ENCODE results near the gene DAW1. TPM values are rescaled to one million over a fixed set of nuclear protein-coding genes. Genes with fewer than 3 reads are reported as not detected.
"Not testable (repeated sequence)": the region's sequence is repeated elsewhere in the genome, so short reads cannot be mapped to it uniquely, and the experiment has no call there.

The DAW1 gene
- polyA plus RNA-seq, 1 donor = 0.79 TPM

DNA sequence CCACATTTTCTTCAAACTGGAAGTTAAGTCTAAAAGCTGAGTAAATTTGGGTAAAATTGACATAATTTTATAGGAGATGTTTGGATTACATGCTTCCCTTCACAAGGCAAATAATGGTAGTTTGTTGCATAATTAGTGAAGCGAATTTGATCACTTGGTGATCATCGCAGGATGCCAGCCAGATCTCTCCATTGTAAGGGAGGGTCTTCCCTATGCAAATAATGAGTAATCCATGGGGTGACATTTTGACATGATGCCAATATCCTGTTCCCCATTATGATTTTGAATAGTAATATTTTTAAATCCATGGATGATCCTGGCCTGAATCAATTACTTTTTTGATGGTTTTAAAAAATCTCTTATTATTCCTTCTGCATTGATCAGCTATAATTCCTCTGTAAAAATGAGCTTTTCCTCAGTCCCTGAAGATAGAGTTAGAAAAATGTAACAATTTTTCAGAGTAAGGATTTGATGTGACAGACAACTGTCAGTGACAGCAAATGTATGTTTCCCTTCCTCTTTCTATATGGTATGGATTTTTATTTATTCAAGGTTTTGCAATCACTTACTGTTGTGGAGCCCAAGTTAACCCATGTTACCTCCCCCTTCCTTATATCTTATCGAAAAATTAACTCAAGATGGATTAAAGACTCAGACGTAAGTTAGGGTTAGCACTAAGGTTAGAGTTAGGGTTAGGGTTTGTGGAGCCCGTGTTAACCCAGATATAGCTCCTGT is 36.3 kb upstream of the DAW1 start:
- no peaks in the 10 kb centered on the region for H3K9me3 ChIP-seq (ENCODE audit: control insufficient read depth, low read depth, low read length)
- H3K27ac ChIP-seq (ENCODE audit: low read length) = no peak overlapping the region
- no peak overlapping the region for H3K4me3 ChIP-seq (ENCODE audit: low read length)
- H3K4me1 ChIP-seq (ENCODE audit: control insufficient read depth, insufficient read depth, low read length) = no peaks in the 10 kb centered on the region
- H3K36me3 ChIP-seq (ENCODE audit: control insufficient read depth, insufficient read depth, low read length) = no peaks in the 10 kb centered on the region
- DNase-seq = no peak
- no CpG with 5 or more reads among the region's 5 CpGs for WGBS (ENCODE audit: insufficient coverage, low lambda C conversion rate)
- H3K27me3 ChIP-seq (ENCODE audit: control insufficient read depth, insufficient read depth, low read length) = no peaks in the 10 kb centered on the region

DNA sequence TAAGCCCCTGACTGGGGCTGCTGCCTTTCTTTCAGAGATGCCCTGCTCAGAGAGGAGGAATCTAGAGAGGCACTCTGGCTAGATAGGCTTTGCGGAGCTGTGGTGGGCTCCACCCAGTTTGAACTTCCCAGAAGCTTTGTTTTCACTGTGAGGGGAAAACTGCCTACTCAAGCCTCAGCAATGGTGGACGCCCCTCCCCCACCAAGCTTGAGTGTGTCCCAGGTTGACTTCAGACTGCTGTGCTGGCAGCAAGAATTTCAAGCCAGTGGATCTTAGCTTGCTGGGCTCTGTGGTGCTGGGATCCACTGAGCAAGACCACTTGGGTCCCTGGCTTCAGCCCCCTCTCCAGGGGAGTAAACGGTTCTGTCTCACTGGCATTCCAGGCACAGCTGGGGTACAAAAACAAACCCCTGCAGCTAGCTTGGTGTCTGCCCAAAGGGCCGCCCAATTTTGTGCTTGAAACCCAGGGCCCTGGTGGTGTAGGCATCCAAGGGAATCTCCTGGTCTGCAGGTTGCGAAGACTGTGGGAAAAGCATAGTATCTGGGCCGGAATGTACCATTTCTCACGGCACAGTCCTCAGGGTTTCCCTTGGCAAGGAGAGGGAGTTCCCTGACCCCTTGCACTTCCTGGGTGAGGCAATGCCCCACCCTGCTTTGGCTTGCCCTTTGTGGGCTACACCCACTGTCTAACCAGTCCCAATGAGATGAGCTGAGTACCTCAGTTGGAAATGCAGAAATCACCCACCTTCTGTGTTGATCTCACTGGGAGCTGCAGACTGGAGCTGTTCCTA is 31.9 kb upstream of the DAW1 start:
- H3K9me3 ChIP-seq (ENCODE audit: control insufficient read depth, low read depth, low read length); H3K27ac ChIP-seq (ENCODE audit: low read length); H3K36me3 ChIP-seq (ENCODE audit: control insufficient read depth, insufficient read depth, low read length); H3K27me3 ChIP-seq (ENCODE audit: control insufficient read depth, insufficient read depth, low read length); DNase-seq; H3K4me3 ChIP-seq (ENCODE audit: low read length); H3K4me1 ChIP-seq (ENCODE audit: control insufficient read depth, insufficient read depth, low read length): not testable (repeated sequence)
- WGBS (ENCODE audit: insufficient coverage, low lambda C conversion rate) = no CpG with 5 or more reads among the region's 7 CpGs

DNA sequence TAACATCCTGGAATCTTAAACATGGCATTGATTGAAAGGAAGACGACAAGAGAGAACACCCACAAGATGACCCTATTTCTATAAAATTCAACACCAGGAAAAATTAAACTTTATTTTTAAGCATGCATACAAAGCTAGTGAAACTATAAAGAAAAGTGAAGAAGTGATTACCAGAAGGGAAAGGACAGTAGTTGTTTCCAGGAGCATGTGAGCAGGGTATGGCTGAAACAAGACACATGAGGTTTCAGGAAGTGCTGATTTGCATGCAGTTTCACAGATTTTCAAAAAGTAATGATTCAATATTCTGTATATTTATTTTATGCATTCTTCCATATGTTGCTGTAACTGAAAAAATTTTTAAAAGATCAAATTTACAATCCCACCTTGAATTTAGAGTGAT is 24.6 kb upstream of the DAW1 start:
- Histone ChIP-seq H3K27ac (ENCODE audit: low read length) (no peak overlapping the region), H3K9me3 (ENCODE audit: control insufficient read depth, low read depth, low read length) (no peaks in the 10 kb centered on the region), H3K27me3 (ENCODE audit: control insufficient read depth, insufficient read depth, low read length) (no peaks in the 10 kb centered on the region), H3K4me1 (ENCODE audit: control insufficient read depth, insufficient read depth, low read length) (no peaks in the 10 kb centered on the region), H3K4me3 (ENCODE audit: low read length) (no peak overlapping the region), H3K36me3 (ENCODE audit: control insufficient read depth, insufficient read depth, low read length) (no peaks in the 10 kb centered on the region)
- no CpG with 5 or more reads among the region's 1 CpG for WGBS (ENCODE audit: insufficient coverage, low lambda C conversion rate)
- DNase-seq = no peak

DNA sequence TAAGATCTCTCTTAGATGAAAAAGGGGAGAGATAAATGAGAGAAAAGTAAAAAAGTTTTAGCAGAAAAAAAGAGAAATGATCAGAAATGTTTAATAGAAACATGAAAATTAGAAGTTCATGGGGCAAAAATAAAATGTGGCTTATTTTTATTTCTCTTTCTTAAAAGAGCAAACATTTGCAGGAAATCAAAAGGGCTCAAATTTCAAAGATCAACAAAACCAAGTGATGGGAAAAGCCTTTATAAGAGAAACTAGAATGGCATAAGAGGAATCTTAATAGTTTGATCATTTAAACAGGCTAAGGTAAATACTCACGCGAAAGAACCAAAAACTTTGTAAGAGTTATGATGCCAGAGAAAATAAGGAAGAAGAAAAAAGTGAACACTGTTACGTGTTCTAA is 23.3 kb upstream of the DAW1 start:
- H3K27me3 ChIP-seq (ENCODE audit: control insufficient read depth, insufficient read depth, low read length) = no peaks in the 10 kb centered on the region
- 31% methylated on average over 3 of the region's 3 CpGs for WGBS (ENCODE audit: insufficient coverage, low lambda C conversion rate)
- H3K4me1 ChIP-seq (ENCODE audit: control insufficient read depth, insufficient read depth, low read length) = no peaks in the 10 kb centered on the region
- no peaks in the 10 kb centered on the region for H3K36me3 ChIP-seq (ENCODE audit: control insufficient read depth, insufficient read depth, low read length)
- H3K9me3 ChIP-seq (ENCODE audit: control insufficient read depth, low read depth, low read length) = no peaks in the 10 kb centered on the region
- no peak overlapping the region for H3K27ac ChIP-seq (ENCODE audit: low read length)
- H3K4me3 ChIP-seq (ENCODE audit: low read length) = no peak overlapping the region
- no peak for DNase-seq

DNA sequence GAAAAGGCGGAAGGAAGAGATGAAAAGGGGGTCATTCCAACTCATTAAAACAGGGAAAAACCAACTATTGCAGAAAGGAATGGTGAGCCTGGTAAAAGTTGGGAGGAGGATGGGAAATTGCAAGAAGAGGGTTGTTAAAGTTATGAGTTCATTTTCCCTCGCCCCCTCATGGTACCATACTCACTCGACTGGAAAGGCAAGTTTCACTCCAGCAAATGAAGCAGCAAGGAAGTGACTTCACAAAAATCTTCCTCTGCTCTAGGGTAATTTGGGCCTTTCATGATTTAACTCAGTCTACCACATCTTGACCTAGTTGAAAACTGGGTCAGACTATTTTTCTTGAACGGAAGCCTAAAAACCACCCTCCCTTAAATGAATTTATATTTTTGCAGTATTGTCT is 22.8 kb upstream of the DAW1 start:
- Histone ChIP-seq H3K4me3 (ENCODE audit: low read length) (no peak overlapping the region), H3K4me1 (ENCODE audit: control insufficient read depth, insufficient read depth, low read length) (no peaks in the 10 kb centered on the region), H3K36me3 (ENCODE audit: control insufficient read depth, insufficient read depth, low read length) (no peaks in the 10 kb centered on the region), H3K9me3 (ENCODE audit: control insufficient read depth, low read depth, low read length) (no peaks in the 10 kb centered on the region), H3K27ac (ENCODE audit: low read length) (no peak overlapping the region), H3K27me3 (ENCODE audit: control insufficient read depth, insufficient read depth, low read length) (no peaks in the 10 kb centered on the region)
- 44% methylated on average over 2 of the region's 4 CpGs for WGBS (ENCODE audit: insufficient coverage, low lambda C conversion rate)
- peak in 1 of 2 donors; percentile 51 for DNase-seq

DNA sequence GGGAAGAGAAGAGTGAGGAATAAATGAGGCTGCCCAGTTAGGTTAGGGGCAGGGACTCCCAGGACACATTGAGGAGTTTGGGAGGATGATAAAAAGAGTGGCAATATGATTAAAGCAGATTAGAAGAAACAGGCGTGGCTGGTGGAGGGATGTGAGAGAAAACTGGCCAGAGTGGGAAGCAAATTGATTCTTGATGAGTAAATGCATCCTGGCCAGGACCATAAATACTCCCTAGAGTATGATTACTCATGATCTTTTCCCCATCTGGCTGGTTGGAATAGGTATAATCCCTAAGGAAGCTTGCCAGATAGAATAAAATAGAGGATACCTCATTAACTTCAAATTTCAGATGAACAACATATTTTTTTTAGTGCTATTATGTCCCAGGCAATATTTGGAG is 21.5 kb upstream of the DAW1 start:
- WGBS (ENCODE audit: insufficient coverage, low lambda C conversion rate) = 40% methylated on average over 1 of the region's 1 CpG
- H3K36me3 ChIP-seq (ENCODE audit: control insufficient read depth, insufficient read depth, low read length) = no peaks in the 10 kb centered on the region
- H3K27ac ChIP-seq (ENCODE audit: low read length) = no peak overlapping the region
- no peak for DNase-seq
- H3K4me3 ChIP-seq (ENCODE audit: low read length) = no peak overlapping the region
- H3K9me3 ChIP-seq (ENCODE audit: control insufficient read depth, low read depth, low read length) = no peaks in the 10 kb centered on the region
- no peaks in the 10 kb centered on the region for H3K27me3 ChIP-seq (ENCODE audit: control insufficient read depth, insufficient read depth, low read length)
- no peaks in the 10 kb centered on the region for H3K4me1 ChIP-seq (ENCODE audit: control insufficient read depth, insufficient read depth, low read length)

DNA sequence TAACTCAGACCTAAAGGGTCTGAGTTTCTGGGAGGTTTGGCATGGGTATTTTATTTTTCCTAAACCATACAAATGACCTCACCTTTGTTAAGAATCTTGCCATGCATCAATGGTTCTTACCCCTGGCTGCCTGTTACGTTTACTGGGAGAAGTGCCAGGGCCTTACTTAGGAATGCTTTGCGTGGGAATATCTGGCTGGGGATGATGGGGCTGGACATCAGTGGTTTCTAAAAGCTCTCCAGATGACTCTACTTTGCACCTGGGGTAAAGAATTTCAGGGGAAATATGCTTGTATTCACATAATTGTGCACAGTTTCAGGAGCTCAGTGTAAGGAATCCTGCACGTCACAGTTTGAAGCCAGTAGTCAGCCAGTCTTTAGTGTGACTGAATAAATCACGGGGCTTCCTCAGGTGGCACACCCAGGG is 18.2 kb upstream of the DAW1 start:
- Histone ChIP-seq H3K4me3 (ENCODE audit: low read length) (no peak overlapping the region), H3K36me3 (ENCODE audit: control insufficient read depth, insufficient read depth, low read length) (no peaks in the 10 kb centered on the region), H3K4me1 (ENCODE audit: control insufficient read depth, insufficient read depth, low read length) (no peaks in the 10 kb centered on the region), H3K9me3 (ENCODE audit: control insufficient read depth, low read depth, low read length) (no peaks in the 10 kb centered on the region), H3K27me3 (ENCODE audit: control insufficient read depth, insufficient read depth, low read length) (no peaks in the 10 kb centered on the region), H3K27ac (ENCODE audit: low read length) (no peak overlapping the region)
- WGBS (ENCODE audit: insufficient coverage, low lambda C conversion rate) = no CpG with 5 or more reads among the region's 4 CpGs
- no peak for DNase-seq

DNA sequence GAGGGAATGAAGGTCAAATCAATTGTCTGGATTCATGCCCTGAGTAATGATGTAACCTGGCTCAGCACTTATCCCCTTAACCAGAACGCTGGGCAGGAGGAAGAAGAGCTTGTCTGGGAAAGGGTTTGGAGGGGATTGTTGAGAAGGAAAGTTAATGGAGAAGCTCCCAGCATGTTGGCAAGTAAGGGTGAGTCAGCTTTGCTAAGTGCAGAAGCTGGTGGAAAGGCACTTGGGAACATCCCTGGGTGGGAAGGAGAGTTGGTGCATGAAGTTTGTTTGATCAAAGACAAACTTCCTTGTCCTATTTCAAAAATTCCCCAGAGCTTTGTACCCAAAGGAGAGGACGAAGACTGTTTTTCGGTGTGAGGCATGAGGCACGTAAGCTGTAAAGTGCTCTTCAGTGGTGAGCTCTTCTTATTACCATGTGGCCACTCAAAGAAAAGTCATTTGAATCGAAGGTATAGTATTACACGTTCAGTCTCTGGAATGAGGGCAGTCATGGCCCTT is 17.6 kb upstream of the DAW1 start:
- Histone ChIP-seq H3K4me3 (ENCODE audit: low read length) (no peak overlapping the region), H3K4me1 (ENCODE audit: control insufficient read depth, insufficient read depth, low read length) (no peaks in the 10 kb centered on the region), H3K36me3 (ENCODE audit: control insufficient read depth, insufficient read depth, low read length) (no peaks in the 10 kb centered on the region), H3K27ac (ENCODE audit: low read length) (no peak overlapping the region), H3K9me3 (ENCODE audit: control insufficient read depth, low read depth, low read length) (no peaks in the 10 kb centered on the region), H3K27me3 (ENCODE audit: control insufficient read depth, insufficient read depth, low read length) (no peaks in the 10 kb centered on the region)
- 92% methylated on average over 3 of the region's 6 CpGs for WGBS (ENCODE audit: insufficient coverage, low lambda C conversion rate)
- DNase-seq = no peak

DNA sequence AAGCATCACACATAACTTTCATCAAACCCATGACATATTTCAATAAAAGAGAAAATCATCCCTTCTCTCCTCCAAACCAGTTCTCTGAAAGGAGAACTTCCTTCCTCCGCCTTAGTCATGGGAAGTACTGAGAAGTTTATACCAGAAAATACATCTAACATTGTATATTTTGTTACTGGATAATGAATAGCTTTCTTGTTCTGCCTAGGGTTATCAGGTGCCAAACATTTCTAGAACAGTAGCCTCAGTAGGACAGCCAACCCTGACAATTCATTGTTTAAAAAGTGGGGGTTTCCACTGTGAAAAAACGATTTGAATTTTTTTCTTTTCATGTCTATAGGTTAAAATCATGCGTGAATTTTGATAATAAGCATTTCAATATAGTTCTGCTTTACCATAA is 16.0 kb upstream of the DAW1 start:
- WGBS (ENCODE audit: insufficient coverage, low lambda C conversion rate) = 59% methylated on average over 2 of the region's 3 CpGs
- H3K9me3 ChIP-seq (ENCODE audit: control insufficient read depth, low read depth, low read length) = no peaks in the 10 kb centered on the region
- no peaks in the 10 kb centered on the region for H3K27me3 ChIP-seq (ENCODE audit: control insufficient read depth, insufficient read depth, low read length)
- no peaks in the 10 kb centered on the region for H3K36me3 ChIP-seq (ENCODE audit: control insufficient read depth, insufficient read depth, low read length)
- H3K4me1 ChIP-seq (ENCODE audit: control insufficient read depth, insufficient read depth, low read length) = no peaks in the 10 kb centered on the region
- no peak overlapping the region for H3K27ac ChIP-seq (ENCODE audit: low read length)
- no peak for DNase-seq
- no peak overlapping the region for H3K4me3 ChIP-seq (ENCODE audit: low read length)

DNA sequence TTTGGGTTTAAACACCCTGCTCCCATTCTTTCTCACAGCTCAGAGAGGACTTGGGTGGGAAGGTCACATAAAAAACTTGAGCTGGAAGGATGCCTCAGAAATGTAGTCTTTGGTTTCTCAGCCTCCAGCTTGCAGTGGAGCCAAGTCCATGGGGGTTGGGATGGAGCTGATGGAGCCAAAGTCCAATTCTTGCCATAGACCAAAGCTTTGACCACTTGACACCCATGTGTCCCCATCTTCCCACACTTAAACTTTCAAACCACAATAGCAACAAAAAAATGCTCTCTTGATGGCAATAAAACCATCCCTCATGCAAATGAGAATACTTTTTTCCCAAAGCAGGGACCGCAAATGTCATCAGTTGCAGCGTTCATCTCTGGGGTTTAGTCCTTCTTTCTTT is 14.7 kb upstream of the DAW1 start:
- Histone ChIP-seq H3K4me1 (ENCODE audit: control insufficient read depth, insufficient read depth, low read length) (no peaks in the 10 kb centered on the region), H3K4me3 (ENCODE audit: low read length) (no peak overlapping the region), H3K9me3 (ENCODE audit: control insufficient read depth, low read depth, low read length) (no peaks in the 10 kb centered on the region), H3K36me3 (ENCODE audit: control insufficient read depth, insufficient read depth, low read length) (no peaks in the 10 kb centered on the region), H3K27ac (ENCODE audit: low read length) (no peak overlapping the region), H3K27me3 (ENCODE audit: control insufficient read depth, insufficient read depth, low read length) (no peaks in the 10 kb centered on the region)
- no peak for DNase-seq
- WGBS (ENCODE audit: insufficient coverage, low lambda C conversion rate) = 100% methylated on average over 2 of the region's 2 CpGs
